Measurements from ENCODE around the gene DNAJC8.

The DNAJC8 gene

DNA sequence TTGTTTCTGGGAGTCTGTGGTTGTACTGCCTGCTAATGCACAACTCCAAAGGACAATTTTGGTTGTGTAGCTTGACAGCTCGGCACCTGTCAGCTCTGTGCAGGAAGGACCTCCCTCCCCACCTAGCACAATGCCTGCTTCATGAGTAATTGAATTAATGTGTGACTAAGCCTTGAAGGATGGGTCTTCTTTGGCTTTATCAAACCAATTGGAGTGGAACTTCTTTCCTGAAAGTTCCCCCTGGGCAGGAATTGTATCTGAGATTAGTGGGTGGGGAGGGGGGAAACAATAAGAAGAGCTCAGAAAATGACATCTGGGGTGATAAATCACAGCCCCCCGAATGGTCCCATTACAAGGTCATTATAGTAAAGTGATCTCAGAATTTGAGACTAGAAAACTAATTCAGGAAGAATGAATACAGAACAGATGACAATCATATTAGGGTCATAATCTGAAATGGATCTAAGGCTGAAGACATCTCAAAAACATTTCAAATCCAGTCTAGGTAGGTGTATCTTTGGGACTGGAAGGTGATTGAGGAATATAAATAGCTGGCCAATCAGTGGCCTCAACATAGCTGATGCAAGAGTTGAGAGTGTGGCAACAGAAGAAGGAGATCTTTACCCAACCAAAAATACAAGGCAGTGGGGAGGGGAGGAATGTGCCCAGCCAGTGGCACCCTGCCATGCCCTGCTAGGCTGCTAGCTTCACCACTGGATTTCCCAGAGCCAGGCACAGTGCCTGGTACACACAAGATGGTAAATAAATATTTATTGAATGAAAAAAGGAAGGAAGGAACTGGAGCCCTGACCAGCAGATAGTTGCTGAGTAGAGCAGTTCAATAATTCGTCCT is 16.4 kb upstream of the DNAJC8 start:
- DNase-seq = no peak

DNA sequence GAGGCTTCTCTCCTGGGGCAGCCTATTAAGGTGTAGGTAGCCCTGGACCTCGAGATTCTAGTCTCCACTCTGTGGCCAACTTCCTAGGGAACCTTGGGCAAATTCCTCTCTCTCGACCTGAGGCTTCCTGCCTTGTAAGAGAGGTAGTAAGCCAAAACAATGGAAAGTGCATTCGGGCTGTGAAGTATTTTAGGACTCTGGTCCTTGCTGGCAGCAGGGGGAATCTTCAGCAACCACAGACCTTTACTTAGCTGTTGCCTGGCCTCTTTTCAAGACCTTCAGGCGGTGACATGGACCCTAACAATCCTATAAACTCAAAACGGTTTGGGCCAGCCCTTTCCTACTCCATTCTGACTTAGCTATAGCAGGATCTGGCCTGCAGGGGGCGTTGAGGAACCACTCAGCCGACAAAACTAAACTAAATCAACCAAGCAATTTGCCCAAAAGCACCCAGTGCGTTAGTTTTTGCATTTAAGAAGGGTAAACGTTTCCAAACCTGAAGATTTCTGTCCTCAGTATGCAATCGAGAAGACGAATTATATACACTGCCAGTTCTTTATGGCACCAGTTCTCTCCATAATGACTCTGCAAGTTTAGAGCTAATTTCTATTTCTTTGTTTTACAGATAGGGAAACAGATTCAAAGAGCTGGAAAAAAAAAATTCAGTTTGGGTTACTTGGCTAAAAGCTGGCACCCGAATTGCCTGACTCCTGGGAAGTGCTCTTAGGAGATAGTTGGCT is 15.6 kb upstream of the DNAJC8 start:
- DNase-seq = peak; percentile 92

DNA sequence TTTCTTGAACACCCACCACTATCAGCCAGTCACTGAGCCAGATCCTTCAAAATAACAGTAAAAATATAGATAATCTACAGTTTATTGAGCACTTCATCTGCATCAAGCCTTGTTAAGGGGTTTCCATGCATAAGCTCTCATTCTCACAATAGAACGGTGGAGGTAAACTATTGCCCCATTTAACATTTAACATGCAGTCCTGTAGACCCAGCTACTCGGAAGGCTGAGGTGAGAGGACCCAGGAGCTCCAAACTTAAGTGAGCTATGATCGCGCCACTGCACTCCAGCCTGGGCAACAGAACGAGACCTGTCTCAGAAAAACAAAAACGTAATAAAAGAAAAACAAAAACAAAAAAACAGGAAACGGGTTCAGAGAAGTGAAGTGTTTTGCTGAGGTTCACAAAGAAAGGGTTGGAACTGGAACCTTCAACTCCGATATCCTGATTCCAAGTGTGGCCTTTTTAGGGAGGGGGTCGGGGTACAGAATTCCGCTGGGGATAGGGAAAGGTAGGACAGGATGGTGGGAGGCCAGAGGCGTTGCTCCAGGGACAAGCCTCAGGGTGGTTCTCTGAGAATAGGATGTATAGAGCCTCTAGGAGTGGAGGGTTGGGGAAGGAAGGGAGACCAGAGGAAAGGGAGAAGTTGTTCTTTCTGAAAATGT is 14.9 kb upstream of the DNAJC8 start:
- DNase-seq = no peak

DNA sequence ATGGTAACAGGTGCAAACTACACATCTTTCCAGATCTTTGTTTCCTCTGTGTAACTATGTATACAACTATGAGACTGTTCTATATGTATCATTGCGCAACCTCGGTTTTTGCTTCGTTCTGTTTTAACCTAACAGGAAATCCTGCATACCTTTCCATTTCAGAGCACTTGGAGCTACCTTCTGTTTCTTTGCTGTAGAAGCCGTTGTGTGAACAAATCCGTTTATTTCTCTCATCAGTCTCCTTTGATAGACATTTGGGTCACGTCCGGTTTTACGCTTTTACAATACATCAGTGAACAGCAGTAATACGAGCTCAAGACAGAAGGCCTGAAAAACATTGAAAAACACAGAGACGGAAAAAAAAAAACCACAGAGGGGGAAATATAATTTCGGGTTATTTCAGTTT is 13.6 kb upstream of the DNAJC8 start:
- DNase-seq = peak; percentile 69

DNA sequence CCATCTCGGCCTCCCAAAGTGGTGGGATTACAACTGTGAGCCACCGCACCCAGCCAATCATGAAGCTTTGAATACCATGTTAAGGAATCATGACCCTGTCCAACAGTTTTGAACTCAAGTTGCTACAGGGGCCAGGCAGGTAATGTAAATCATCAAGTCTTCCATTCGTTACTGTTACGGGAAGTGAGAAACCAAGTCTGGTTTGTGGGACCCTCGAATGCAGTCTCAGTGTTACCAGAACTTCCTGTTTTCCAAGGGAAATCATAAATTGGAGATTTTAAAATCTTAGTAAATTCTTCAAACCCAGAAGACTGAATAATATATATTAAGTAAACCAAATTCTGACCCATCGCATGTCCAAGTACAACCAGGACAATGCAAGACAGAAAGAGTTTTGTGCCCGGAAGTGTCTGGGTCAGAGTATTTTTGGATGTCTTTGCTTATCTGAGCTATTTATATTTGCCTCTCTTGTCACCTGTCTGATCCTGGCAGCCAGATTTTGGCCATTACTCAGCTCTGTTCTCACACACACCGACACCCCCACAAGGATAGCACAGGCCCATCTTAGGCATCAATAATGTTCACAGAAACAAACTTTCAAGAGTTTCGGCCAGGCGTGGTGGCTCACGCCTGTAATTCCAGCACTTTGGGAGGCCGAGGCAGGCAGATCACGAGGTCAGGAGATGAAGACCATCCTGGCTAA is 11.9 kb upstream of the DNAJC8 start:
- DNase-seq = no peak

DNA sequence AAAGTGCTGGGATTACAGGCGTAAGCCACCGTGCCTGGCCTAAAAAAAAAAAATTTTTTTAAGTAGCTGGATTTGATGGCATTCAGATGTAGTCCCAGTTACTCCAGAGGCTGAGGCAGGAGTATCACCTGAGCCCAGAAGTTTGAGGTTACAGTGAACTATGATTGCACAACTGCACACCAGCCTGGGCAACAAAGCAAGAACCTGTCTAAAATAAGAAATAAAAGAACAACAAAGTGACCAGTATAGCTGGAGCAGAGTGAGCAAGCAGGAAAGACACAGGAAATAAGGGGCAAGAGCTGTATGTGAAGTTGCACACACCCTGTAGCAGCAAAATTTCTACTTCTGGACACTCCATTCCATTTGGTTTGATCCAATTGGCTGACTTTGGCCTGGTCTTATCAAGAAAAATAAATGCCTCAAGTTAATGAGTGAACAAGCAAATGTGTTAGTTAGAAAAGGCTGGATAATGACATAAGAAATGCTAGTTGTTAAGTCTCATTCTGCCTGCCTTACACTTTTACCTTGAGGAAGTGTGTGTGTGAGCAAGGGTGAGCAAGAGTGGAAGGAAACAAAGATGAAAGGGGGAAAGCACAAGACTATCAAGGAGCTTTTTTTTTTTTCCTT is 11.0 kb upstream of the DNAJC8 start:
- no peak for DNase-seq

DNA sequence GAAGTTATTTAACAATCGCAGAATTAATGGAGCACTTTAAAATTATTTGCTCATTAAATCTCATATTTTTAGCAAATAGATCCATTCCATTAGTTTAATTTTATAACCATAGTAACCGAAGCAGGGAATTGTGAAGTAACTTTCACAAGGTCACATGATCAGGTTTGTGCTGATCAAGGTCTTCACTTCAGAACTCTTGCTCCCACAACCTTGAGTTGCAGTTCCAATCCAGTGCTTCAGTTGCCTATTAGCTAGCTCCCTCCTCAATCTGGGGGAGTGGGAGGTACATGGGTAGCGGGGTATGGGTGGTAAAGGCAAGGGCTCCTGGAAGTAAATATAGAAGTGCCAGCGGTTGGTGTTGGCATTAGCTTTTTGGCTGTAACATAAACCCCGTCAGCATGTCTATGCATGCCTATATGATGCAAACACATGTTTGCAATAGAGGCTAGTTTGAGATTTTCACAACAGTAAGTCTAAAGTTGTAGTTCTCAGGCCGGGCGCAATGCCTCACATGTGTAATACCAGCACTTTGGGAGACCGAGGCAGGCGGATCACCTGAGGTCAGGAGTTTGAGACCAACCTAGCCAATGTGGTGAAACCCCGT is 8.9 kb upstream of the DNAJC8 start:
- no peak for DNase-seq

DNA sequence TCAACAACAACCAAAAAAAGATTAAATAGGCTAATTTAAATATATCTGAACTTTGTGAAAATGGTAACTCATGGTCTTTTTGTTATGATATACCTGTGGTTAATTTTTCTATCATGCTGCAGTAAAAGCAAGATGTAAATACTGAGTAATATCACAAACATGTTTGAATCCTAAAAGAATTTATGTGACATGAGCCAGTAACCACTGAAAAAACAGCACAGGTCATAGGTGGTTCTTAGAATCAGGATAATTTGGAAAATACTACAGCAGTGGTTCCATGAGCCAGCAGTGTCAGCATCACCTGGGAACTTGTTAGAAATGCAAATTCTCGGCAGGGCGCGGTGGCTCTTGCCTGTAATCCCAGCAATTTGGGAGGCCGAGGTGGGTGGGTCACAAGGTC is 7.2 kb upstream of the DNAJC8 start:
- no peak for DNase-seq

DNA sequence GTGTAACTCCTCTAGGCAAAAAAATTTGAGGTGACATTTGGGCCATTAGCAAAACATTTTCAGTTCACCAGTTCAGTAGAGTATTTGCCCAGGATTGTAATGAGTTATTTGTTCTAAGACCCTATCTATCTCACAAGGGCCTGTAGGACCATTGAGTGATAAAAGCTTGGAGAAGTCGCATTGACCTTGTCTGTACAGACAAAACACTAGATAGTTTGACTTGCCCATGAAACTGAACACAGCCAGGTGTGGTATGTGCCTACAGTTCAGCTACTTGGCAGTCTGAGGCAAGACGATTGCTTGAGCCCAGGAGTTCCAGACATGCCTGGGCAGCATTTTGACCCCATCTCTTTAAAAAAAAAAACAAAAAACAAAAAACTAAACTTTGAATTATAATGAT is 6.2 kb upstream of the DNAJC8 start:
- DNase-seq = no peak

DNA sequence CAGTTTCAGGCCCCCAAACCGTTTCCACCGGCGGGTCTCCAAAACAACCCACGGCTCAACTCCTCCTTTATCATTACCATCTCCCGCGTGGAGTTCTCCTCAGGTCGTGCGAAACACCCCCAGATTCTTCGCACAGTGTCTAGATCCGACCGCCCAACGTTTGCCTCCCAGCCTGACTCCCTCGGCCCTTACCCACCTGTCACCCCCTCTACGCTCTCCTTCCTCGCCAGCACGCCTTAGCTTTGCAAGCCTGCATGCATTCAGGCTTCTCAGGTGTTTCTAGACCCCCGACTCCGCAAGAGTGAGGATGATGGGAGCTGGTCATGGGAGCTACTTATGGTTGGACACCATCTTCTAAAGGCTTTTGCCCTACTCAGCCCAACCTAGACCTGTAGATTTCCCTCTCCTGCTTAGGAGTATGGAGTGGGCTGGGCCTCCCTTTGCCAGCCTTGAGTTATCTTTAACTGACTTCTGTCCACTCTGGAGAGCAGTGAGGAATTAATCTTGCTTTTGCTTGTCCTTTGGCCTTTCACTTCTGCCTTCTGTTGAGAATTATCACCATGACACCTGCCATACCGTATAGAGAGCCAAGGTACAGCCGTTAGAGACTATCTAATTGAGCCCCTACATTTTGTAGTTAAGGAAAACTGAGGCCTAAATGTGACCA is 4.0 kb upstream of the DNAJC8 start:
- DNase-seq = no peak

DNA sequence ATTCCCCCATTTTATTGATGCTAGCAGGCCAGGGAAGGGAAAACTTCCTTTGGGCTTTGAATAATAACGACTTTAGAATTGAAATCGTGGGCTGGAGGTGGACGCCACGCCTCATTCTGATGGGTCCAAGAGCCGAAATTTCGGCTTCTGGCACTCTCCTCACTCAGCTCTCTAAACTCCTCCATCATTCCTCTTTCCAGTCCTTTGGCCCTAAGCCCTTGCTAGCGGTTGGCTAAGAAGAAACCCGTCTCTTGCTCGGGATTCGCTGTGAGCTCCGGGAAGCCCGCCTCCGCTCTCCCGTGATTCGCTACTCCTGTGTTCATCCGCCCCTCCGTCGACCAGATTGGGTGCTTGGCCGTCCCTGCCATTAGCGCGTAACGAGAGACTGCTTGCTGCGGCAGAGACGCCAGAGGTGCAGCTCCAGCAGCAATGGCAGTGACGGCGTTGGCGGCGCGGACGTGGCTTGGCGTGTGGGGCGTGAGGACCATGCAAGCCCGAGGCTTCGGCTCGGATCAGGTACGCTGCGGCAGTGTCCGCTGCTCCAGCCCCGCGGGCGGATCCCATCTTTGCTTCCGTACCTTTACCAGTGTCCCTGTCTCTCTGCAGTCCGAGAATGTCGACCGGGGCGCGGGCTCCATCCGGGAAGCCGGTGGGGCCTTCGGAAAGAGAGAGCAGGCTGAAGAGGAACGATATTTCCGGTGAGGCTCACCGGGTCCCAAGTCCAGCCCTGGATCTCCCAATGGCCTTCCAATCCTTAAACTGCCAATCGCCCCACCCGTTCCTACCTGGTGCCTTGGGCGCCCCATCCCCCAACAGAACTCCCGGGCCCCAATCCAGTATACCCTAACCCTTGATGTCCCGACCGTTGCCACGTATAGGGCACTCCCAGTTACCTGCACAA is 3.2 kb upstream of the DNAJC8 start, which contains the start of gene ATP5IF1:
TSS of gene ATP5IF1 (plus strand) at position 370 of the 901 bp plus-strand sequence. CDS start at position 430, 60 bp downstream.
- peak; percentile 99 for DNase-seq

DNA sequence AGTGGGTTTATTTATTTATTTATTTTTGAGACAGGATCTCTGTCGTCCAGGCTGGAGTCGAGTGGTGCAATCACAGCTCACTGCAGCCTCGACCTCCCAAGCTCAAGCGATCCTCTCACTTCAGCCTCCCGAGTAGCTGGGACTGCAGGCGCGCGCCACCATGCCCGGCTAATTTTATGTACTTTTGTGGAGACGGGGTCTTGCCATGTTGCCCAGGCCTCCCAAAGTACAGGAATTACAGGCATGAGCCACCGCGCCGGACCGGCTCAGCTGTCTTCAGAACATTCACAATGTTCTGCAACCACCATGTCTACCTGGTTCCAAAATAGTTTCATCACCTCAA is 406 bp upstream of the DNAJC8 start:
- DNase-seq = no peak

DNA sequence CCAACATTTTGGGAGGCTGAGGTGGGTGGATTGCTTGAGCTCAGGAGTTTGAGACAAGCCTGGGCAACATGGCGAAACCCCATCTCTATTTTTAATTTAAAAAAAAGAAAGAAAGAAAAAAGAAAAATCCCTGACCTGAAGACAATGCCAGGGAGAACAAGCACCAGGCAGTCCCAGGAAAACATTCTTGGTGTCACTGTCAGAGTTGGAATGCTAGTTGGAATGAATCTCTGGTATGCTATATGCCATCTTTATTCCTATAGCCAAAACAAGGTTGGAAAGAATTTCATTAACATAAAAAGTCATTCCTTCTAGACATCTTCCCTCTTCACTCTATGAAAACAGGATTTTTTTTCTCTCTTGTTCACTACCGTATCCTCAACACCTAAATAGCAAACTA is 2.8 kb downstream of the DNAJC8 start:
- DNase-seq = no peak

DNA sequence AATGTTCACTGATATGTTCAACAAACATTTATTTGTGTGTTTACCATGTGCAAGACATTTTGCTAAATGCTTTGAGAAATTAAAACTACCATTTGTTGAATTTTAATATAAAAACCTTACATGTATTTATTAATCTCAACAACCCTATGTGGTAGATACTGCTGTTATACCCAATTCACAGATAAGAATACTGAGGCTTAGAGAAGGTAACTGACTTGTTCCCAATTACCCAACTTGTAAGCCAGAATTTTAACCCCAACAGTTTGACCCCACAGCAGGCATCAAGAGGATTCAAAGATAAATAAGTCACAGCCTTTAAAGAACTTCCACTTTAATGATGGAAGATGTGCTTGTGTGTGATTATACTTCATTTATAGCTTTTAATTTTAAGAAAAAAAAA is 3.7 kb downstream of the DNAJC8 start:
- no peak for DNase-seq

DNA sequence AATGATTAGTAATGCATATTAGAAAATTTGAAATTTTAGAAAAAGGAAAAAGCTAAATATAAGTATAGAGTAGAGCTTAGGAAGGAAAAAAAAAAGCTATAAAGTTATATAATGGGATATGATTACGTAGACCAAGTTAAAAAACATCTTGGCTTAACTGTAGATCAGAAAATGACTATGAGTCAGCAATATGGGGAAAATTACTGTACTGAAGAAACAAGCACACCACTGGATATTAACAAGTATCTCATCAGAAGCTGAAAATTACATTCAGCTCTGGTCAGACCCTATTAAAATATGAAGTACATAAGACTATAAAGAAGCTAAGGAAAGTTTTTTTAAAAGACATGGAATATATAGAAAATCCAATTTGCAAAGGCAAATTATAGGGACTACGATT is 19.5 kb downstream of the DNAJC8 start:
- no peak for DNase-seq

DNA sequence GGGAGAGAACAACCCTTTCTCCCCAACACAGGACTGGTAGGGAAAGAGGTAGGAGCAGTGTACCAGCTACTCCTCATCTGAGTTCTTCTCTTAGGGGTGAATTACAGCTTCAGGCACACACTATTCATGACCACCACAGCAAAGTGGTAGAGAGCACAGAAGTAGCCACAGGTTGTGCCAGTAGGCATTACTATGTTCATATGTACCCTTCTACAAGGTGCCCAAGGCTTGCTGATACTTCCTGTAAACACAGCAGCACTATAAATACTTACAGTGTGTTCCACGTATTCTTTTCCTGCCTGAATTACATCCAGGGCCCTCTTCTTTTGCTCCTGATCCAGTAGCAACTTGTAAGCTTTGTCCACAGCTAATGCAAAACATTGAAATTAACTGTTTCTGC is 23.1 kb downstream of the DNAJC8 start:
- no peak for DNase-seq

DNA sequence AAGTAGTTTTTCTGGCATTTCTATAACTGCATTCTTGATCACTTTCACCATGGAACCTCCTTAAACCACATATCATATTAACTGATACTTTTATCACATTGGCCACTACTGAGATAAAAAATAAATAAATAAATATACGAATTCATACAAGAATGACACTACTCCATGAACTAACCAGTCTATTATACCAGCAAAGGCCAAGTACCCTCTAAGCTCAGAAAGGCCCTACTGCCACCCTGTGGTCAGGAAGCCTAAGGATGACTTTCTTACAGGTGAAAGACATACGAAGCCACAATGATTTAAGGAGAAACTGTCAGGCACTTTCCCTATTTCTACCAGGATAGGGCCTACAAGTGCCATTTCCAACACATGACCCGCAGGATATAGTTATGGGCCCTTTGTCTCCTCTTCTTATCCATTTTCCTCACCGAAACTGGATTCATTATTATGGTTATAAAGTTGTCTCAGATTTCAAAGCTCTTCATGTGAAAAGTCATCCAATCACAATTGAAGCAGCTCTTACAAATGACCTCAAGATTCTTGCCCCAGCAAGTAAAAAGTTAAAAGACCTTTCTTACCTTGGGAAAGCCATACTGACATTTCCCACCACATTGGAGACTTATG is 23.9 kb downstream of the DNAJC8 start:
- peak; percentile 50 for DNase-seq

DNA sequence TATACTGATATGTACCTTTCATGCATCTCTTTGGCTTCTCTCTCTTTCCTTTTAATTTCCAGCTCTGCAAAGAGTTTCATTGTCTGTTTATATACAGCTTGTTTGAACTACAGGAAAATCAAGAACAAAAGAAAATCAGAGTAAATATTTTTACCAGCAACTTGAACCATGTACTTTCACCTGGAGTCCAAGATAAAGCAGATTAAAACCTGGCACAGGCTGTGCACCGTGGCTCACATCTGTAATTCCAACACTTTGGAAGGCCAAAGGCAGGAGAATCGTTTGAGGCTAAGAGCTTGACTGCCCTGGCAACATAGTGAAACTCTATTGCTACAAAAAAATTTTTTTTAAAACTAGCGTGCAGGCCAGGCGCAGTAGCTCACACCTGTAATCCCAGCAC is 27.6 kb downstream of the DNAJC8 start:
- DNase-seq = no peak

DNA sequence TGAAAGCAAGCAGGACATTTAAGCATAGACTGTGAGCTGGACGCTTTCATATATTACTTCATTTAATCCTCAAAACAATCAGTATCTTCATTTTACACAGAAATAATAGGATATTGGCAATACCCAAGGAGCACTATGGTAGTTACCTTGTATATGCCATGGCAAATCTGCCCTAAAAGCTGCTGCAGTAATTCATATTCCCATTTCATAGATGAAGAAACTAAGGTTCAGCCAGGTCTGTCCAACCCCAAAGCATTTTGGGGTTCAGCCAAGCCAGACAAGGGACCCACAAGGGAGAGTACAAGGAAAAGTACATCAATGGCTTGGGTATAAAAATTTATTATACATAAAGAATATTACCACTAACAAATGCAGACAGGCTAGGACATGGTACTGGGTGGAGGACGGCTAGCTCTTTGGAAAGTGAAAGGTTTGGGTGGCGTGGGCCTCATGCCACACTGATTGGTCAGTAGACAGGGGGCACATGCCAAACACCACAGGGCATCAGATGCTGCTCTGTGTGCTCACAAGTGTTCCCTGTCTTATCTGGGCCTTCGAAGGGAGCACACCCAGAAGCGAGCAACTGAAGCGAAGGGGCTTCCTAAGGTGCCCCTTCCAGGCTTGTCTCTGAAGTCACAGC is 32.5 kb downstream of the DNAJC8 start:
- DNase-seq = no peak

Data from eye (tissue), 1 donor.